ENCODE results near the gene VSTM2B. TPM values are rescaled to one million over a fixed set of nuclear protein-coding genes. Genes with fewer than 3 reads are reported as not detected.

The VSTM2B gene
- polyA plus RNA-seq, 1 of the 3 experiments (the other 2 are of a cell fraction) = not detected

GRCh38 chr19:29517946-29518345, 7.8 kb upstream of the VSTM2B start:
- H3K79me2 ChIP-seq (ENCODE audit: insufficient read depth) = no peaks in the 10 kb centered on the region
- H3F3A ChIP-seq (replicated peaks; ENCODE audit: insufficient read depth) = no peaks in the 10 kb centered on the region
- no peaks in the 10 kb centered on the region for H3K9me3 ChIP-seq
- H3K9me2 ChIP-seq = no peaks in the 10 kb centered on the region
- WGBS (ENCODE audit: low lambda C conversion rate) = 0% methylated on average over 2 of the region's 4 CpGs
- no peaks in the 10 kb centered on the region for H4K20me1 ChIP-seq (ENCODE audit: insufficient read depth)
- ChIA-PET POLR2A (no interaction called here), CTCF (interaction anchor here (1.2 to 2.7 kb wide), 3 partner anchors 9 to 11 kb away, joined by 4 to 16 read pairs (median 11); no protein-coding TSS in a partner anchor)
- H3K4me3 ChIP-seq (ENCODE audit: low read depth in 2 of 2, low read length in 1 of 2) = no peak overlapping the region
- H3K4me2 ChIP-seq = no peak overlapping the region
- no peak overlapping the region for H2AFZ ChIP-seq (ENCODE audit: low read depth)
- H3K27ac ChIP-seq (ENCODE audit: low read depth in 2 of 2, low read length in 1 of 2) = no peak overlapping the region
- H3K9ac ChIP-seq = no peak overlapping the region
- no peaks in the 10 kb centered on the region for H3K36me3 ChIP-seq (replicated peaks in 1 of 2; ENCODE audit: control insufficient read depth in 1 of 2, insufficient read depth in 2 of 2, low read length in 1 of 2)
- no peaks in the 10 kb centered on the region for H3K4me1 ChIP-seq (ENCODE audit: control insufficient read depth in 1 of 2, insufficient read depth in 2 of 2, low read depth in 1 of 2, low read length in 1 of 2)
- no peak for DNase-seq
- peaks cover 20% of the 10 kb centered on the region for H3K27me3 ChIP-seq (ENCODE audit: insufficient read depth)
- TF ChIP-seq TCF12 (IDR thresholded peaks at IDR 0.05) = no peak
- no peak for TF ChIP-seq FOXM1 (IDR thresholded peaks at IDR 0.05; ENCODE audit: low read depth)

- no peaks in the 10 kb centered on the region for H3K79me2 ChIP-seq (ENCODE audit: insufficient read depth)
- peaks cover 31% of the 10 kb centered on the region for H3K27me3 ChIP-seq (ENCODE audit: insufficient read depth)
- no peaks in the 10 kb centered on the region for H4K20me1 ChIP-seq (ENCODE audit: insufficient read depth)
- H3F3A ChIP-seq (replicated peaks; ENCODE audit: insufficient read depth) = no peaks in the 10 kb centered on the region
- no peaks in the 10 kb centered on the region for H3K9me2 ChIP-seq
- no peak overlapping the region for H3K4me3 ChIP-seq (ENCODE audit: low read depth in 2 of 2, low read length in 1 of 2)
- WGBS (ENCODE audit: low lambda C conversion rate) = 15% methylated on average over 4 of the region's 5 CpGs
- DNase-seq = no peak
- POLR2A ChIA-PET = no interaction called here
- no peaks in the 10 kb centered on the region for H3K36me3 ChIP-seq (replicated peaks in 1 of 2; ENCODE audit: control insufficient read depth in 1 of 2, insufficient read depth in 2 of 2, low read length in 1 of 2)
- no peak overlapping the region for H3K9ac ChIP-seq
- H3K9me3 ChIP-seq = no peaks in the 10 kb centered on the region
- no peak overlapping the region for H3K27ac ChIP-seq (ENCODE audit: low read depth in 2 of 2, low read length in 1 of 2)
- no peak overlapping the region for H2AFZ ChIP-seq (ENCODE audit: low read depth)
- no peak for TF ChIP-seq EZH2phosphoT487 (IDR thresholded peaks at IDR 0.05; ENCODE audit: borderline replicate concordance, low read depth)
- TF ChIP-seq, protein P1, sequence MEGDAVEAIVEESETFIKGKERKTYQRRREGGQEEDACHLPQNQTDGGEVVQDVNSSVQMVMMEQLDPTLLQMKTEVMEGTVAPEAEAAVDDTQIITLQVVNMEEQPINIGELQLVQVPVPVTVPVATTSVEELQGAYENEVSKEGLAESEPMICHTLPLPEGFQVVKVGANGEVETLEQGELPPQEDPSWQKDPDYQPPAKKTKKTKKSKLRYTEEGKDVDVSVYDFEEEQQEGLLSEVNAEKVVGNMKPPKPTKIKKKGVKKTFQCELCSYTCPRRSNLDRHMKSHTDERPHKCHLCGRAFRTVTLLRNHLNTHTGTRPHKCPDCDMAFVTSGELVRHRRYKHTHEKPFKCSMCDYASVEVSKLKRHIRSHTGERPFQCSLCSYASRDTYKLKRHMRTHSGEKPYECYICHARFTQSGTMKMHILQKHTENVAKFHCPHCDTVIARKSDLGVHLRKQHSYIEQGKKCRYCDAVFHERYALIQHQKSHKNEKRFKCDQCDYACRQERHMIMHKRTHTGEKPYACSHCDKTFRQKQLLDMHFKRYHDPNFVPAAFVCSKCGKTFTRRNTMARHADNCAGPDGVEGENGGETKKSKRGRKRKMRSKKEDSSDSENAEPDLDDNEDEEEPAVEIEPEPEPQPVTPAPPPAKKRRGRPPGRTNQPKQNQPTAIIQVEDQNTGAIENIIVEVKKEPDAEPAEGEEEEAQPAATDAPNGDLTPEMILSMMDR (IDR thresholded peaks at IDR 0.05) = no peak
- TF ChIP-seq YY1 (IDR thresholded peaks at IDR 0.05; ENCODE audit: low read depth) = no peak
- TF ChIP-seq JUND (IDR thresholded peaks at IDR 0.05) = no peak
- TF ChIP-seq SIN3A (IDR thresholded peaks at IDR 0.05; ENCODE audit: borderline replicate concordance, low read depth, low read length) = no peak
- TF ChIP-seq TEAD4 (IDR thresholded peaks at IDR 0.05; ENCODE audit: borderline replicate concordance, insufficient read depth) = no peak
- no peak for TF ChIP-seq TAF1 (IDR thresholded peaks at IDR 0.05; ENCODE audit: borderline replicate concordance, low read depth, low read length)
- TF ChIP-seq, protein P2, sequence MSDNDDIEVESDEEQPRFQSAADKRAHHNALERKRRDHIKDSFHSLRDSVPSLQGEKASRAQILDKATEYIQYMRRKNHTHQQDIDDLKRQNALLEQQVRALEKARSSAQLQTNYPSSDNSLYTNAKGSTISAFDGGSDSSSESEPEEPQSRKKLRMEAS (IDR thresholded peaks at IDR 0.05; ENCODE audit: low read depth) = no peak
- no peak for TF ChIP-seq MEF2A (IDR thresholded peaks at IDR 0.05; ENCODE audit: borderline replicate concordance, low read depth)
- TF ChIP-seq NFIC (IDR thresholded peaks at IDR 0.05; ENCODE audit: borderline replicate concordance) = no peak
- TF ChIP-seq GABPA (IDR thresholded peaks at IDR 0.05; ENCODE audit: low read depth) = no peak
- no peak for TF ChIP-seq GATA2 (CRISPR knock-in tag; IDR thresholded peaks at IDR 0.05)
- TF ChIP-seq FOXJ3 (CRISPR knock-in tag; IDR thresholded peaks at IDR 0.05) = no peak
- H3K4me2 ChIP-seq = no peak overlapping the region
- no peaks in the 10 kb centered on the region for H3K4me1 ChIP-seq (ENCODE audit: control insufficient read depth in 1 of 2, insufficient read depth in 2 of 2, low read depth in 1 of 2, low read length in 1 of 2)
- CTCF ChIA-PET = interaction anchor here (2.2 kb wide), 1 partner anchor 9 kb away, joined by 11 read pairs; no protein-coding TSS in a partner anchor
Measured at GRCh38 chr19:29519146-29519545, 6.6 kb upstream of the VSTM2B start.
